ENCODE measurements around the gene ZSWIM9.

- no peak for TF ChIP-seq CTCF (conservative IDR thresholded peaks at IDR 0.05 in 1 of 2, IDR thresholded peaks at IDR 0.05 in 1 of 2; ENCODE audit: low read depth in 1 of 2, low read length in 2 of 2)
- no peak for TF ChIP-seq EZH2 (IDR thresholded peaks at IDR 0.05; ENCODE audit: low read length, missing control alignments)
These were observed 402 bp downstream of the ZSWIM9 start for GRCh38 chr19:48170817-48171347.

Data from fibroblast of lung (primary cell).